Measurements from ENCODE around the gene ANKLE1.

Gene ANKLE1

GRCh38 chr19:17305517-17306284, 24.0 kb downstream of the ANKLE1 start, which contains the start of gene MRPL34:
Gene MRPL34, plus strand, starts transcription at chr19:17305872. Its CDS starts 21 bp downstream, at chr19:17305893.
- peak; percentile 99 for DNase-seq (ENCODE audit: low read depth)

DNA sequence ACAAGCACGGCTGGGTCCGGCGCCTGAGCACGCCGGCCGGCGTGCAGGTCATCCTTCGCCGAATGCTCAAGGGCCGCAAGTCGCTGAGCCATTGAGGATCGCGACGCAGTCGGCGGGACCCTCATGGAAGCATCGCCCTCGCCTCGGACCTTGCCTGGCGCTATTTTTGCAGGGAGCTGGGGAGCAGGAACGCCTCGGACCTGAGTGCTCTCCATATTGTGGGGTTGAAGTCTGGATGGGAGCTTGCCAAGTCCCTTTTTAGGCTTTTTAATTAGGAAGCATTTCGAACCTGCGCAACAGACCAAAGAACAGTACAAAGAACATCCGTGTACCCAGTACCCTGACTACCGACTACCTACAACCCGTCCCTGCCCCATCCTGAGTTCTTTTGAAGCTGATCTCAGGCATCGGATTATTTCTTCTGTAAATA, 24.6 kb downstream of the ANKLE1 start:
- no peak for DNase-seq (ENCODE audit: low read depth)

DNA sequence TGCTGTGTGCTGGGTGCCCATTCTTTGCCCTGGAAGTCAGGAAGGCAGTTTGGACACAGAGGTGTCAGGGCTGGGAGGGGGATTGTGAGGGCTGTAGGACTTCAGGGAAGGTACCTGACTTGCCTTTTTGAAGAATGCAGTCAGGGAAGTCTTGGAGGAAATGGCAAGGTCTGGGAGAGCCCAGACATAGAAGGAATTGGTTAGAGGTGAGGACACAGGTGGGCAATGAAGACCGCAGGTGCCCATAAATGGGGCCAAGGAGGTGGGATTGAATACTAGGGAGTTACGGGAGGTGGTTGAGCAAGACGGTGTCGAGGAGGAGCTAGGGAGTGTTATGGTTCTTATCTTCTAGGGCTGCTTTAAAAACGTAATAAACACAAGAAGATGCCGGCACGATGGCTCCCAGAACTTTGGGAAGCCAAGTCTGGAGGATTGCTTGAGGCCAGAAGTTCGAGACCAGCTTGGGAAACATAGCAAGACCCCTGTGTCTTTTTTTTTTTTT, 26.2 kb downstream of the ANKLE1 start:
- no peak for DNase-seq (ENCODE audit: low read depth)

- DNase-seq (ENCODE audit: low read depth) = peak; percentile 100
Observed at GRCh38 chr19:17309198-17309964, 27.7 kb downstream of the ANKLE1 start, which contains the start of gene DDA1. Gene DDA1, plus strand, starts transcription at chr19:17309563. Its CDS starts 92 bp downstream, at chr19:17309655.

GRCh38 chr19:17309965-17310461, 28.3 kb downstream of the ANKLE1 start:
- no peak for DNase-seq (ENCODE audit: low read depth)

GRCh38 chr19:17311455-17312188, 29.9 kb downstream of the ANKLE1 start:
- DNase-seq (ENCODE audit: low read depth) = peak; percentile 87

- DNase-seq (ENCODE audit: low read depth) = no peak
Observed at GRCh38 chr19:17312189-17313113, 30.8 kb downstream of the ANKLE1 start.

DNA sequence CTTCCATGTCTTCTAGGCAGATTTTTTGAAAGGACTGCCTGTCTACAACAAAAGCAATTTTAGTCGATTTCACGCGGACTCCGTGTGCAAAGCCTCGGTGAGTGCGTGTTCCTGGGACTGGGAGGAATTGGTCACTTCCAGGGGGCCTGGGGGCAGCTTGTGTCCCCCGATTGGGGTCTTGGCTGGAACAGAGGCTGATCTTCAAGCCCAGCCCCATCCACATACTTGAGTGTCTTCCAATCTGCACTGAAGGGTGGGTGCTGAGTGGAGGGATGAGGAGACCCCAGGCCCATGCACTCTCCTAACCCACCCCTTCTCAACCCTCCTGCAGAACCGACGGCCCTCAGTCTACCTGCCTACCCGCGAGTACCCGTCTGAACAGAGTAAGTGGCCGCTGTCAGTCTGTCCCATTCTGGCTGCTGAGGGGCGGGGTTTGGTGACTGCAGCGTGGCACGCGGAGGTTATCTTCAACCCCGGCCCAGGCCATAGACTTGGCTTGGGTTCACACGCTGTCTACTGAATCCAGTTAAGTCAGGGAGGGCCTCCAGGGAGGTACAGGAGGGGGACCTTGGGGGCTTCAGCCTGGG, 32.4 kb downstream of the ANKLE1 start:
- no peak for DNase-seq (ENCODE audit: low read depth)

DNA sequence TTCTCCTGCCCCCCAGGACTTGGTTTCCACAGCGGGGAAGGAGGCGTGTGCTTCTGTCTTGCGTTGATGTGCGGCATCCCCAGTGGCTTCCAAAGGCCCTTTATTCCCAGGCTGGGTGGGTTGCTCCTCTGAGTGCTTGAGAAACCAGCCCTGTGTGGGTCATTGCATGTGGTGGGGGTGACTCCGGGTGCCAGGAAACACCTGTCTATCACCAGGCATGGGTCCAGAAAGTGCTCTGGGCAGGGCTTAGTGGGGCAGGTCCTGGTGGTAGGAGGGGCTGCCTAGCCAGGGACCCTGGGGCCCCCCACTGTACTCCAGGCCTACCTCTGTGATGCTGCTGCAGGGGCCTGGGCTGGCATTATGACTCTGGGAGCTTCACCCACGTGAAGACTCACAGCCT, 37.3 kb downstream of the ANKLE1 start:
- DNase-seq (ENCODE audit: low read depth) = no peak

- no peak for DNase-seq (ENCODE audit: low read depth)
Observed at GRCh38 chr19:17319473-17320238, 38.0 kb downstream of the ANKLE1 start.

DNA sequence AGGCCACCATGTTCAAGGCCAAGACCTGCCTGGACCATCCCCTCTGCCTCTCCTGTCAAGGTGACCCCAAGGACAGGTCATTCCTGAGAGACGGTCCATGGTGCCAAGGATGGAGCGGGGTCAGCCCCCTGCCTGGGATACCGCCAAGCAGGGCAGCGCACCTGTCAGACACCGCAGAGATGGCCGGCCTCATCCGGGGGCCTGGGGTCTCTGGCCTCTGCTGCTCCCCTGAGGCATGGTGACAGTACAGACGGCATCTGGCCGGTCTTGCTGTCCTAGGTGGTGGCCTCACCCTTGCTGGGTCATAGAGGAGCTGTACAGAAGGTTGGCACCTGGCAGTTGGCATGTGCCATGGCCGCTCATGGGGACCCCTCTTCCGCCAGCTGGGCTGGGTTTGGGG, 38.7 kb downstream of the ANKLE1 start:
- DNase-seq (ENCODE audit: low read depth) = no peak

GRCh38 chr19:17321655-17322489, 40.2 kb downstream of the ANKLE1 start:
- DNase-seq (ENCODE audit: low read depth) = no peak

- DNase-seq (ENCODE audit: low read depth) = no peak
Observed at GRCh38 chr19:17322854-17323253, 41.2 kb downstream of the ANKLE1 start.

GRCh38 chr19:17323300-17323963, 41.7 kb downstream of the ANKLE1 start:
- no peak for DNase-seq (ENCODE audit: low read depth)

DNA sequence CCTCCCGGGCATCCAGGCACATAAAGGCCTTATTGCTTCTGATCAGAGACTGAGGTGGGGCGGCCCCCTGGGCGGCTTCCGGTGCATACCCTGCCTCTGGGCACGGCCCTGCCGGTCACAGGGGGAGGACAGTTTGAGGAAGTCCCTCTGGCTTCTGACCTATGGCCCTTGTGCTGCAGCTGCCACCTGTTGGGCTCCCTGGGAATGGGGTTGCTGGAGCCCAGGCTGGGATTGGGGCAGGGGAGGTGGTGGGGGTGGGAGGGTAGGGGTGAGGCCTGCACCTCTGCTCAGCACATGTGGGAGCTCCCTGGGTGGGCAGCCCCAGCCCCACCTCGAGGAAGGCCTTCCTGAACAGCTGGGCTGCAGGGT, 42.2 kb downstream of the ANKLE1 start:
- DNase-seq (ENCODE audit: low read depth) = no peak

GRCh38 chr19:17324357-17325114, 42.8 kb downstream of the ANKLE1 start:
- no peak for DNase-seq (ENCODE audit: low read depth)

GRCh38 chr19:17325133-17325532, 43.4 kb downstream of the ANKLE1 start:
- no peak for DNase-seq (ENCODE audit: low read depth)
